ENCODE measurements around the gene FGFBP3.

FGFBP3 gene

DNA sequence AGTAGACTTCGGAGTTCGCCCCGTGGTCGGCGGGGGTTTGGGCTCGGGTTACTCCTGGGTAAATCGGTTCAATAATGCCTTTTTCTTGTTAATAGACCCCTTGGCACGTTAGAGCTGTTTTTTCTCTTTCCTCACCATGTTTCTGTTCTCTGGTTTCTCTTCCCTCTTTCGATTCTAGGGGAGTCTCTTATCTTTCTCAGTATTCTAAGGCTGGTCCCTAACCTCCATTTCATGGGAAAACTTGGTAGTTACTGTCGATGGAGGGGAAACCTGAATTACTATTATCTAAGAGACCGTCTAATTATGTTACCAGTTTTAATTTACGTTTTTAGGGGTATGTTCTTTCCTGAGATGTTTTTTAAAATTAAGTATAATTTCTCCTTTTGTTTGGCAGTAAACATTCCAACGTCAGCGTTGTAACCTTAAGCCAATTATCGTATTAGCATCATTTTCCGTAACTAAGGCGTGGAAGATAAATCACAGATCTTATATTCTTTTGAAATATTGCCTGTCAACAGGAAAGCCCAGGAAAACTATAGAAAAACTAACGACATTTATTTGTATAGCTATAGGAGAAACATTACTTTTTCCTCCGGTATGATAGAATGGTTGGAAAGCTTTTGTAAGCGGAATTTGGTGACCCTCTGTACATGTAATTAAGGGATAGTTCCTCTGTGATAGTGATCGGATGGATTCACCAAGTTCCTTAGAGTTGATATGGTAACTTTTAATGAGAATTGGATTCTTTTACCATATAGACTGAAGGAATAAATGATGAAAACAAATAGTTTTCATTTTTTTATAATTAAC lies 15.1 kb upstream of the FGFBP3 start:
- no peak overlapping the region for H2AFZ ChIP-seq (ENCODE audit: low read depth, low read length)
- peaks cover 51% of the 10 kb centered on the region for H4K20me1 ChIP-seq (ENCODE audit: insufficient read depth, low read length)
- H3K27me3 ChIP-seq (ENCODE audit: low read depth, low read length): no peaks in the 10 kb centered on the region
- H3K4me1 ChIP-seq (ENCODE audit: low read length): peaks cover 17% of the 10 kb centered on the region
- H3K27ac ChIP-seq (ENCODE audit: low read length): peak overlapping the region; percentile 80
- H3K9me3 ChIP-seq (ENCODE audit: insufficient read depth, low read length): no peaks in the 10 kb centered on the region
- H3K4me3 ChIP-seq (ENCODE audit: low read length): peak overlapping the region; percentile 82
- TF ChIP-seq EZH2phosphoT487 (IDR thresholded peaks at IDR 0.05; ENCODE audit: low read depth): no peak
- TF ChIP-seq, protein P1, sequence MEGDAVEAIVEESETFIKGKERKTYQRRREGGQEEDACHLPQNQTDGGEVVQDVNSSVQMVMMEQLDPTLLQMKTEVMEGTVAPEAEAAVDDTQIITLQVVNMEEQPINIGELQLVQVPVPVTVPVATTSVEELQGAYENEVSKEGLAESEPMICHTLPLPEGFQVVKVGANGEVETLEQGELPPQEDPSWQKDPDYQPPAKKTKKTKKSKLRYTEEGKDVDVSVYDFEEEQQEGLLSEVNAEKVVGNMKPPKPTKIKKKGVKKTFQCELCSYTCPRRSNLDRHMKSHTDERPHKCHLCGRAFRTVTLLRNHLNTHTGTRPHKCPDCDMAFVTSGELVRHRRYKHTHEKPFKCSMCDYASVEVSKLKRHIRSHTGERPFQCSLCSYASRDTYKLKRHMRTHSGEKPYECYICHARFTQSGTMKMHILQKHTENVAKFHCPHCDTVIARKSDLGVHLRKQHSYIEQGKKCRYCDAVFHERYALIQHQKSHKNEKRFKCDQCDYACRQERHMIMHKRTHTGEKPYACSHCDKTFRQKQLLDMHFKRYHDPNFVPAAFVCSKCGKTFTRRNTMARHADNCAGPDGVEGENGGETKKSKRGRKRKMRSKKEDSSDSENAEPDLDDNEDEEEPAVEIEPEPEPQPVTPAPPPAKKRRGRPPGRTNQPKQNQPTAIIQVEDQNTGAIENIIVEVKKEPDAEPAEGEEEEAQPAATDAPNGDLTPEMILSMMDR (IDR thresholded peaks at IDR 0.05; ENCODE audit: low read depth, low read length): no peak
- peaks cover 15% of the 10 kb centered on the region for H3K36me3 ChIP-seq (replicated peaks; ENCODE audit: low read depth, low read length)
- H3K4me2 ChIP-seq (ENCODE audit: low read length): peak overlapping the region; percentile 51
- peaks cover 60% of the 10 kb centered on the region for H3K79me2 ChIP-seq (ENCODE audit: low read length)
- H3K9ac ChIP-seq (ENCODE audit: low read length): peak overlapping the region; percentile 80

- Histone ChIP-seq H2AFZ (ENCODE audit: low read depth, low read length) (peak within 1 kb of the TSS; percentile 67; the same call in 1 of the 2 replicates), H3K27ac (ENCODE audit: low read length) (peak within 1 kb of the TSS; percentile 80), H3K9me3 (ENCODE audit: insufficient read depth, low read length) (no peaks in the 10 kb centered on the region), H3K79me2 (ENCODE audit: low read length) (peaks cover 52% of the 10 kb centered on the region), H3K27me3 (ENCODE audit: low read depth, low read length) (no peaks in the 10 kb centered on the region), H3K4me1 (ENCODE audit: low read length) (peaks cover 17% of the 10 kb centered on the region), H3K36me3 (replicated peaks; ENCODE audit: low read depth, low read length) (peaks cover 12% of the 10 kb centered on the region), H3K4me2 (ENCODE audit: low read length) (peak within 1 kb of the TSS; percentile 72), H4K20me1 (ENCODE audit: insufficient read depth, low read length) (peaks cover 43% of the 10 kb centered on the region), H3K4me3 (ENCODE audit: low read length) (peak within 1 kb of the TSS; percentile 82), H3K9ac (ENCODE audit: low read length) (peak within 1 kb of the TSS; percentile 80)
- no peak for TF ChIP-seq EZH2phosphoT487 (IDR thresholded peaks at IDR 0.05; ENCODE audit: low read depth)
- TF ChIP-seq, protein P1 (IDR thresholded peaks at IDR 0.05; ENCODE audit: low read depth, low read length): no peak
Measured at GRCh38 chr10:91923371-91924211, 14.3 kb upstream of the FGFBP3 start, which contains the start of gene BTAF1. TSS of gene BTAF1 (plus strand) at chr10:91923770. CDS start at chr10:91924077, 307 bp downstream.

- Histone ChIP-seq H3K4me3 (ENCODE audit: low read length) (no peak overlapping the region), H2AFZ (ENCODE audit: low read depth, low read length) (no peak overlapping the region), H3K9ac (ENCODE audit: low read length) (no peak overlapping the region), H3K4me2 (ENCODE audit: low read length) (no peak overlapping the region), H4K20me1 (ENCODE audit: insufficient read depth, low read length) (peaks cover 4% of the 10 kb centered on the region), H3K36me3 (replicated peaks; ENCODE audit: low read depth, low read length) (no peaks in the 10 kb centered on the region), H3K79me2 (ENCODE audit: low read length) (peaks cover 12% of the 10 kb centered on the region), H3K27ac (ENCODE audit: low read length) (no peak overlapping the region), H3K9me3 (ENCODE audit: insufficient read depth, low read length) (no peaks in the 10 kb centered on the region), H3K27me3 (ENCODE audit: low read depth, low read length) (peaks cover 5% of the 10 kb centered on the region), H3K4me1 (ENCODE audit: low read length) (no peaks in the 10 kb centered on the region; the same call in 1 of the 2 replicates)
- TF ChIP-seq, protein P1 (IDR thresholded peaks at IDR 0.05; ENCODE audit: low read depth, low read length): no peak
- TF ChIP-seq EZH2phosphoT487 (IDR thresholded peaks at IDR 0.05; ENCODE audit: low read depth): no peak
Measured at GRCh38 chr10:91919651-91920050, 10.4 kb upstream of the FGFBP3 start.

DNA sequence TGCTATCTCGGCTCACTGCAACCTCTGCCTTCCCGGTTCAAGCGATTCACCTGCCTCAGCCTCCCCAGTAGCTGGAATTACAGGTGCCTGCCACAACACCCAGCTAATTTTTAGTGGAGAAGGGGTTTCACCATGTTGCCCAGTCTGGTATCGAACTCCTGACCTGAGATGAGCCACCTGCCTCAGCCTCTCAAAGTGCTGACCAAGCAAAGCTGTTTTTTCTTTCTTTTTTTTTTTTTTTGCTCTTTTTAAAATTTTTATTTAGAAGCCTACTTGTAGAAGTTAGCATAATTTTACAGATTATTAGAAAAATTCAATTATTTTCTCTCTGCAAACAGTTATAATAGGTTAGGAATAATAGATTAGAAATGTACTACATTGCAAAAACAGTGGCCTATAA lies 1.2 kb upstream of the FGFBP3 start:
- Histone ChIP-seq H3K27me3 (ENCODE audit: low read depth, low read length) (peaks cover 5% of the 10 kb centered on the region), H3K9me3 (ENCODE audit: insufficient read depth, low read length) (no peaks in the 10 kb centered on the region), H3K36me3 (replicated peaks; ENCODE audit: low read depth, low read length) (no peaks in the 10 kb centered on the region), H3K4me3 (ENCODE audit: low read length) (no peak overlapping the region), H3K9ac (ENCODE audit: low read length) (no peak overlapping the region), H2AFZ (ENCODE audit: low read depth, low read length) (no peak overlapping the region), H3K4me1 (ENCODE audit: low read length) (no peaks in the 10 kb centered on the region), H3K4me2 (ENCODE audit: low read length) (no peak overlapping the region), H3K79me2 (ENCODE audit: low read length) (0 out of 2 replicates have a peak, but pooled peaks cover 7% of the 10 kb centered on the region), H3K27ac (ENCODE audit: low read length) (no peak overlapping the region), H4K20me1 (ENCODE audit: insufficient read depth, low read length) (no peaks in the 10 kb centered on the region)
- TF ChIP-seq, protein P1 (IDR thresholded peaks at IDR 0.05; ENCODE audit: low read depth, low read length): no peak
- no peak for TF ChIP-seq EZH2phosphoT487 (IDR thresholded peaks at IDR 0.05; ENCODE audit: low read depth)

Measured in OCI-LY3 (cell line).